Limb (tissue), 2 donors: ENCODE measurements around the gene CCDC47.
"Not testable (repeated sequence)": the region's sequence is repeated elsewhere in the genome, so short reads cannot be mapped to it uniquely, and the experiment has no call there.

Source experiments
- DNase-seq, 2 donors: peaks; one replicate each; pipeline ENCODE4 v3.0.0-alpha.2; 2016; ENCODE audit errors: extremely low spot score in 2 of 2

The CCDC47 gene

GRCh38 chr17:63773272-63774140 lies at the start of gene CCDC47:
TSS of gene CCDC47 (minus strand) at chr17:63773597. CDS start at chr17:63766175, 7,422 bp downstream.
- DNase-seq = peak; percentile 99

- DNase-seq = no peak
These were observed 49.1 kb upstream of the CCDC47 start for GRCh38 chr17:63822537-63822936.

DNA sequence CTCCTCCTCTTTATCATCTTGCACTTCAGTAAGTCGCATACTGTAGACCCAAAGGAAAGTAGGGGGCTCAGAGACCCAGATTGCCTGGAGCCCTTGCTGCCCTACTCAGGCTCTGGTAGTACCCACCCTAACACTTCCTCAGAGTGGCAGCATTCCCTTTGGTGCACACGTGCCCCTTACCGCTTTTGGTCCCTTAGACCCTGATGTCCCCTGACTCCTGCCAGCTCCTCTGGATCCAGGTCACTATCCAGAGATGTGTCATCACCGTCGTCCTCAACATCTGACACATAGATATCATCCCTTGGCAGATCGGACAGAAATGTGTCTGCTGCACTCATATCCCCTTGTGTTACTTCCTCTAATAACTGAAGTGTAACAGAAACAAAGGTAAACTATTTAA lies 48.4 kb upstream of the CCDC47 start:
- no peak for DNase-seq

GRCh38 chr17:63820963-63821561 lies 47.7 kb upstream of the CCDC47 start:
- no peak for DNase-seq

DNA sequence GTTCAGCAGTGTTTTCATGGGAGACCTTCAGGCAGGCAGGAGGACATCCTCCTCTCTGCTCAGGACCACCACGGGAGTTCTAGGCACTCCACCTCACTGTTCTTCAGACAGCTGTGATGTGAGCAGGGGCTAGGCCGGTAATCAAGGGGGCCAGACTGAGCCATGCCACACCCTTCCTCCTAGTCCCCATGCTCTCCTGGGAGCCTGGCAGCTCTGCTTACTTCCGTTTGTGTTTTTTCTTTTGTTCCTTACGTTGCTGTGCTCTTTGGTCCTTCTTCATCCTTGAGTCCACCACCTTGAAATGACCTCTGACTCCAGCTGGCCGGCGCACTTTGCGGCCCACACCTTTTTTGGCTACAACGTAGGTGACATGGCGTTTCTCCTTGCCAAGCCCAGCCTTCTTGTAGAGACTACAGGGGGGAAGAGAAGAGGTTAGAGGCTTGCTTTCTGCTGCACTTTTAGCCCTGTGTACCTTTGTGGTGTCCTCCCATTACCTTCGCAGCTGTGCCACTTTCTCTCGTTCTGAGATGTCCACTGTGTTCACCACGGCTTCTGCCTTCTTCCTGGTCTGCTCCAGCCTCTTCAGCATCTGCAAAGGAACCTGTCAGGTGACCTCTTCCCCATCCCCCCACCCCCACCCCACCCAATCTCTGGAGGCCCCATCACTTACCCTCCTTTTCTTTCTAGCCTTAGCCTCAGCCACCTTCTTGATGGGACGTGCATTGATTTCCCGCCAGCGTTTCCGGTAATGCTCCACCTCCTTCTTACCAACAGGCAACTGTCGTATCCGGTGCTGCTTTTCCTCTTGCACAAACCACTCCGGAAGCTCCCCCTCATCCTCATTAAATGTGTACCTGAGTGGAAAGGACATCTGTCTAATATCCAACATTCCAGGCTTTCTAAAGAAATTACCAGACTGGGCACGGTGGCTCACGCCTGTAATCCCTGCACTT lies 46.5 kb upstream of the CCDC47 start:
- DNase-seq = no peak

DNA sequence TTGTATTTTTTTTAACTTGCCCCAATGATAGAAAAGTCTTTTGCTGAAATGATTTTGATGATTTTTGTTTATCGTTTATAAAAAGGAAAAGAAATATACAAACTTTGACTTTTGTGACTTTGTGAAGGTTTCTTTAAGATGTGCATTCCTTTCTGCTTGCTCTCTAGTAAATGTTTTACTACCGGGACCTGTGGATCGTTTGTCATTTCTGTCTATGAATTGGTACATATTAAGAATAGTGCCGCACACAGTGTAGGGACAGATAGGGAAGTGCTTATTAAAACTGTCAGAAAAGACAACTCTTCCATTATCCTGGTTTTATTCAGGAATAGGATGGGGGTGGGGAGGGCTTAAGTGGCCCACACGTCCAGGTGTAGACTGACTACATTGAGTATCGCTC lies 45.7 kb upstream of the CCDC47 start:
- DNase-seq = no peak

- no peak for DNase-seq
These were observed 44.5 kb upstream of the CCDC47 start for GRCh38 chr17:63817736-63818385.

DNA sequence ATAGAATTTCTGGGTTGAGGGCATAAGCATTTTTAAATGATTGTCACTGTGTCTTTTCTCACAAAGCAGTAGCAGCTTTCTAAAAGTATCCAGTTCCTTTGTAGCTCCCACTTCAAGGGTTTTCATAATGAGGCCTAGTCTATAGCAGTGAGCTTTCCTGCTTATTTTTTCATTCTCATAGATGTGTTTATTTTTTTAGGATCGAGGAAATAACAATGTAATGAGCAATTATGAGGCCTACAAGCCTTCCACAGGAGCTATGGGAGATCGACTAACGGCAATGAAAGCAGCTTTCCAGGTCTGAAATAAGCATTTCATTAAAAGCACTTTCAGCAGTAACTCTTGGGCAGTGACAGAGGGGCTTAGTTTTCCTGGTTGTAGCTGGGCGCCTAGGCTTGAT lies 43.3 kb upstream of the CCDC47 start:
- no peak for DNase-seq

DNA sequence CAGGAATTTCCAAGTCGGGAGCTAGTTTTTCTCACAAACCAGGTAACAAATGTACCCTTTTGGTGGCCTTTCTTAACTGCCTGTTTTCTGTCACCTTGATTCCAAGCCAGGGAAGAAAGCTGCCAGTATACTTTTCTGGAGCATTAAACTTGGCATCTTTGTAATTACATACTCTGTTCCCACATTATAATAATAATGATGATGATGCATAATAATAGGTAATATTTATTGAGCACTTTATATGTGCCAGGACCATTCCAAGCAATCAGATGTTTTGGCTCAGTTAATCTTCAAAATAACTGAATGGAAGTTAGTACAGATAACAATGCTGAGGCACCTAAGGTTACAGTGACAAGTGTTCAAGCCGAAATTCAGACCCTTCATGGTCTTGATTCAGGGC lies 42.7 kb upstream of the CCDC47 start:
- DNase-seq = no peak

DNA sequence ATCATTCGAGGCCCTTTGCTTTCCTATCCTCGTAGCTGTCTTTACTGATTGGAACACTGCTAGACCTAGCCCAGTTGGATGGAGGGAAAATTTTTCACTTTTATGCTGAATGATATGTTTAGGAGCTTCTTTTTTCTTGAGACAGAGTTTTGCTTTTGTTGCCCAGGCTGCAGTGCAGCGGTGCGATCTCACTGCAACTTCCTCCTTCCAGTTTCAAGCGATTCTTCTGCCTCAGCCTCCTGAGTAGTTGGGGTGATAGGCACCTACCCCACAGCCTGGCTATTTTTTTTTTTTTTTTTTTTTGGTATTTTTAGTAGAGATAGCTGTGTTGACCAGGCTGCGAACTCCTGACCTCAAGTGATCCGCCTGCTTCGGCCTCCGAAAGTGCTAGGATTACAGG lies 36.6 kb upstream of the CCDC47 start:
- no peak for DNase-seq

- no peak for DNase-seq
These were observed 32.2 kb upstream of the CCDC47 start for GRCh38 chr17:63805591-63805990.

- no peak for DNase-seq
These were observed 30.9 kb upstream of the CCDC47 start for GRCh38 chr17:63804328-63804727.

GRCh38 chr17:63800783-63801182 lies 27.4 kb upstream of the CCDC47 start:
- no peak for DNase-seq

DNA sequence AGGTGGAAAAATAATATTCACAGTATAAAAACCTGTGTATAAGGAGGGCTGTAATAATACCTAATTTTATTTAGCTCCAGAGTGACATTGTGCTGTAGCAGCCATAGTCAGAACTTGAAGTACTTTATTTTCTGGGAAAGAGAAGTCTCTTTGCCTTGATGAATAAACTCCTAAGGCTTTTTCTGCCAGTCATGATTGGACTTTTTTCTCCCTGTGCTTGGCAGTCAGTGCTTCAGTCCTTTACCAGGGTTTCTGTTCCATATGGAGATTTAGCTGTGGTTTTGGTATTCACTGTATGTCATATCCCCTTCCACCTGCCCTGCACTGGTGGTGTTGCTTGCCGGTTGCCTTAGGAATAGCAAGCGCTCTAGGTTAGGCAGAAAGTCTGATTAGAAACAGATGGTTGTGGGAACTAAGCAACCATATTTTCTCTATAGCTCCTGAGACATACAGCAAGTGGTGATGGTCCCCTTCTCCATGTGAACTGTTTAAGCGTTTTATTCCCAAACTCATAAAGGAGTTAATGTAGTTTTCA lies 25.2 kb upstream of the CCDC47 start:
- DNase-seq = no peak

DNA sequence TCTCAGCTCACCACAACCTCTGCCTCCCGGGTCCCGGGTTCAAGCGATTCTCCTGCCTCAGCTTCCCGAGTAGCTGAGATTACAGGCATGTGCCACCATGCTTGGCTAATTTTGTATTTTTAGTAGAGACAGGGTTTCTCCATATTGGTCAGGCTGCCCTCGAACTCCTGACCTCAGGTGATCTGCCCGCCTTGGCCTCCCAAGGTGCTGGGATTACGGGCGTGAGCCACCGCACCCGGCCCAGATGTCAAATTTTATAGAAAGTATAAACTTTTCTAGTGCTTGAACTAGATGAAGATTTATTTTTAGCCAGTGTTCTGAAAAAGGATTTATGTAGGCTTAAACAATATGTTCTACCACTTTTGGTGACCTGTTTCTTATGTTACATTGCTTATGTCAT lies 23.0 kb upstream of the CCDC47 start:
- DNase-seq = not testable (repeated sequence)

DNA sequence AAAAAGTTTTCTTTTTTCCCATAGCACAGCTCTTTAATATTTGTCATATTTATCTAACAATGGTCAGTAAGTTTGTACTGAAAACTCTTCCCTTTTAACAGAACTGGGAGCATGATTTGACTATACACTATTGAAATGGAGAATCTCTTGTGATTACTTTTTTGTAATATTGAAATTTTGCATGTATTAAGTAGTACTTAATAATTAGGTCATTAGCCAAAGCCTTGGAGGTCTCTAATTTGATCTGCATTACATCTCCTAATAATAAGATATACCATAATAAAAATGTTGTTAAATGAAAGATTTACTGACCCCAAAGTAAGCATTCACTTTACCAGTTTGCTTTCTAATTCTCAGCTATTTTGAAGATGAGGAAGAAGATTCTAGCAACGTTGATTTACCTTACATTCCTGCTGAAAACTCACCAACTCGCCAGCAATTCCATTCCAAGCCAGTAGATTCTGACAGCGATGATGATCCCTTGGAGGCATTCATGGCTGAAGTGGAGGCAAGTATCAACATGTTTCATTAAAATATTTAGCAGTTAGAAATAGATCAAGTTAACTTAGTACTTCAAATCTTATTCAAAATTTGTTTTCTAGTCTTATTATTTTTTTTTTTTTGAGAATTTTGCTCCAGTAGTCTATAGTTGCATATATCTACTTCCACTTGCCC lies 18.8 kb upstream of the CCDC47 start:
- no peak for DNase-seq

DNA sequence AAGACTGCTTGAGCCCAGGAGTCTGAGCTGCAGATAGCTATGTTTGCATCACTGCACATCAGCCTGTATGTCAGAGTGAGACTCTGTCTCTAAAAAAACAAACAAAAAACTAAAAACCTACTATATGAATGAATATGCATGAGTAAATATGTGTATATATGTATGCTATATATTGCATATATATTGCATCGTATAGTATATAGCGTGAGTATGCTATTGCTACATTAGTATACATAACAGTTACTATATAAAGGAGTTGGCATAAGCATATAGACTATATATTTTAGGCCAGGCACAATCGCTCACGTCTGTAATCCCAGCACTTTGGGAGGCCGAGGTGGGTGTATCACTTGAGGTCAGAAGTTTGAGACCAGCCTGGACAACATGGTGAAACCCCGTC lies 16.7 kb upstream of the CCDC47 start:
- no peak for DNase-seq

- no peak for DNase-seq
These were observed 13.7 kb upstream of the CCDC47 start for GRCh38 chr17:63786971-63787711.

DNA sequence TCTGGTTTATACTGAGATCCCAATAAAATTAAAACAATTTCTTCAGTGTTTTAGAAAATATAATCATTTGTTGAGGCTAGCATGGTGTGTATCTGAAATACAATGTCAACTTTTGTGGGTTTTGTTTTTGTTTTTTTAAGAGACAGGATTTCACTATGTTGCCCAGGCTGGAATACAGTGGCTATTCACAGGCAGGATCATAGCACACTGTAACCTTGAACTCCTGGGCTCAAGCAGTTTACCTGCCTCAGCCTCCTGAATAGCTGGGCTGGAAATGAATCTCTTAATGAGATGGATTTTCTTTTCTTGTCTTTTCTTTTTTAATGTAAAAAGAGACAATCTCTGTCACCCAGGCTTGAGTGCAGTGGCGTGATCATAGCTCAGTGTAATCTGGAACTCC lies 12.7 kb upstream of the CCDC47 start:
- DNase-seq = no peak

DNA sequence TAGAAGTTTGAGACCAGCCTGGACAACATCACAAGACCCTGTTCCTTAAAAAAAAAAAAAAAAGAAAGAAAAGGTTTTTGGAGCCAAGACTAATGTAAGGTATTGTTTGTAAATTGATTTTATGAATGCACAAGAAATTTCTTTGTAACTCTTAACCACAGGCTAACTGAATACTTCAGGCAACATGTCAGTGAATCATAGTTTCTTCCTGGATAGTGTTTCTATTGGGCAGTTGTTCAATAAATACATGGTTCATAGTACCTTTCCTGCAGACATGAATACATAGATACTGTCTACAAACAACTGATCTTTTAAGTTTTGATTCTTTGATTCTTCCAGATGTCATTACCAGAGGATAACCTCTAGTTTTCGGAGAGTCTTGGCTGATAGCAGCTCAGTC lies 12.2 kb upstream of the CCDC47 start:
- DNase-seq = no peak
